IPS-NIHi7 (cell line): Measurements from ENCODE around the gene TBL1XR1.
A peak's percentile ranks its signal among the peaks of the same experiment; 100 is the strongest.
"Not testable (repeated sequence)": the region's sequence is repeated elsewhere in the genome, so short reads cannot be mapped to it uniquely, and the experiment has no call there.

Source experiments
- DNase-seq: peaks from one replicate; pipeline ENCODE4 v3.0.0; 2012; ENCODE audit warnings: mixed read lengths; ENCODE audit errors: extremely low spot score

Gene TBL1XR1

GRCh38 chr3:177026505-177027277, 170.6 kb downstream of the TBL1XR1 start:
- DNase-seq: no peak

- DNase-seq: no peak
These were observed 181.4 kb downstream of the TBL1XR1 start for GRCh38 chr3:177015881-177016280.

DNA sequence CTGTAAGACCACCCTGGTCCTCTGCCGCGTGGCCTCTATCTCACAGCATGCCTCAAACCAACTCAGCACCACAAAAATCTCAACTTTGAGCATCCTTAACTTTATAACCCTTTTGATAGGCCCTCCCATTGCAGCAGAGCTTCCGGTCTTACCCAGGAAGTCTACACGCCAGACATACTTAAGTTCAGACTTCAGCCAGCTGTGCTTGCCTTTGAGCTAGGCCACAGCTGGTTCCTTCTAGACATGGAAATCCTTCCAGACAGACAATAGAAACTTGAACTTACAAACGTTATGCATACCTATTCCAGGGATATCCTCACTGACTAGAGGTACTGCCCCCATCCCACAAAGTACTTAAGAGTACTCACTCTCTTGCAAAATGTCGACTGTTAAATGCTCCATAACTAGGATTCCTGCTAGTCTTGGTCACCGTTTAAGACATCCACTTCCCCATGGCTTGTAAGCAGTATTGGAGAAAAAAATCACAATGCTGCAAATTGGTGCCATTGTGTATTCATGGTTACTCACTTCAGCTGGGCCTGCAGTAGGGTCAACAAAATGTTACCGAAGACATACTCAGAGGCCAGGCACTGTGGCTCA, 183.5 kb downstream of the TBL1XR1 start:
- DNase-seq: no peak

- DNase-seq: no peak
These were observed 191.4 kb downstream of the TBL1XR1 start for GRCh38 chr3:177005718-177006405.

DNA sequence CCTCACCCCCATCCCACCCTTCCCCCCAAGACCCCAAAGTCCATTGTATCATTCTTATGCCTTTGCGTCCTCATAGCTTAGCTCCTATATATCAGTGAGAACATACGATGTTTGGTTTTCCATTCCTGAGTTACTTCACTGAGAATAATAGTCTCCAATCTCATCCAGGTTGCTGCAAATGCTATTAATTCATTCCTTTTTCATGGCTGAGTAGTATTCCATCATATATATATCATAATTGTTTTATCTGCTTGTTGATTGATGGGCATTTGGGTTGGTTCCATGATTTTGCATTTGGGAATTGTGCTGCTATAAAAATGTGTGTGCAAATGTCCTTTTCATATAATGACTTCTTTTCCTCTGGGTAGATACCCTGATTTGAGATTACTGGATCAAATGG, 197.1 kb downstream of the TBL1XR1 start:
- not testable (repeated sequence) for DNase-seq

DNA sequence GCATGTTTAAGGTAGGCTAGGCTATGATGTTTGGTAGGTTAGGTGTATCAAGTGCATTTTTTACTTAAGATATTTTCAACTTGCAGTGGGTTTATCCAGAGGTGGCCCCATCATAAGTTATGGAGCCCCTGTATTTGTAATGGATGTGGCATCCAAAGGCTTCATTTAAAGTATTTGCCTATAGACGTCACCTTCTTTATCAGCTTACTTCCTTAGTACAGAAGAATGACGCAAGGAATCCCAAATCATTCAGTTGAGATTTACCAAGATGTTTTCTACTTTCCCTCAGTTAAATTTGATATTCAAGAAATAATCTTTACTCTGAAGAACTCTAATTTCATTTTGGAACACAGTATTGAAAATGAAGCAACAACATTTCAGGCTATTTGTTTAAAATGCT, 201.3 kb downstream of the TBL1XR1 start:
- no peak for DNase-seq

- DNase-seq: no peak
These were observed 202.1 kb downstream of the TBL1XR1 start for GRCh38 chr3:176994891-176995781.

DNA sequence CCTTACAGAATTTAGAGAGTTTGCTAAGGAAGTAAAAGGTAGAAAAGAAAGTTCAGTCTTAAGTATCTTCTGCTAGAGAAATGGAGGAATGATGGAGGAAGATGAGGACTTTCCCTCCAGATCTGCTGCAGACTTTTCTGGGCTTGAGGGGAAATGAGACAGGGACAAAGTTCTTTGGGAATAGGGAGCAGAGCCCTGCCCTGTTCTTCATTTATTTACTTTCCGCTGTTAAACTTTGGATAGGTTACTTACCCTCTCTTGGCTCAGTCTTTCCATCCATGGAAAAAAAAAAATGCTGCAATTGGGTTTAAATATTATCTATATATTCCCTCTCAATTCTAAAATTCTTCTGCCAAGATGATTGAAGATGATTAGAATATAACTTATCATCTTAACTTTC, 202.9 kb downstream of the TBL1XR1 start:
- no peak for DNase-seq

- DNase-seq: no peak
These were observed 204.3 kb downstream of the TBL1XR1 start for GRCh38 chr3:176992978-176993377.

GRCh38 chr3:176992565-176992964, 204.7 kb downstream of the TBL1XR1 start:
- no peak for DNase-seq

GRCh38 chr3:176988795-176989194, 208.5 kb downstream of the TBL1XR1 start:
- DNase-seq: peak; percentile 16

- no peak for DNase-seq
These were observed 209.2 kb downstream of the TBL1XR1 start for GRCh38 chr3:176987901-176988650.

GRCh38 chr3:176978441-176978840, 218.8 kb downstream of the TBL1XR1 start:
- no peak for DNase-seq

- DNase-seq: no peak
These were observed 220.0 kb downstream of the TBL1XR1 start for GRCh38 chr3:176977331-176977730.

DNA sequence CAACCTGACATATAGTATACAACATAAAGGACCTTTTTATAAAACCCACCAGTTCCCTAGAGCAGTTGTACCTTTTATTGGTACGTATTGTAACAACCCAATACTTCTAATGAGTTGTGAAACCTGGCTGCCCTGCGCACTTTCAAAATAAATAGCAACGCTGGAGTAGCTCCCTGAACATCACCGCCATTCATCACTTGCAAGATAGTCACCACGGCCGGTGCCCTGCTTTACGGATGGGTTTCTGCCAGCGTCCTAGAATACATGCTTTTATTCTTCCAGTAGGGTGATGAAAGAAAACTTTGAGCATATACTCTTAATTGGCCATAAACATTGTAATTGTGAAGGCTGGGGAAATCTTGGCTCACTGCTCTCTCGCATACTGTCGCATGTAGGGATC, 220.7 kb downstream of the TBL1XR1 start:
- DNase-seq: no peak

DNA sequence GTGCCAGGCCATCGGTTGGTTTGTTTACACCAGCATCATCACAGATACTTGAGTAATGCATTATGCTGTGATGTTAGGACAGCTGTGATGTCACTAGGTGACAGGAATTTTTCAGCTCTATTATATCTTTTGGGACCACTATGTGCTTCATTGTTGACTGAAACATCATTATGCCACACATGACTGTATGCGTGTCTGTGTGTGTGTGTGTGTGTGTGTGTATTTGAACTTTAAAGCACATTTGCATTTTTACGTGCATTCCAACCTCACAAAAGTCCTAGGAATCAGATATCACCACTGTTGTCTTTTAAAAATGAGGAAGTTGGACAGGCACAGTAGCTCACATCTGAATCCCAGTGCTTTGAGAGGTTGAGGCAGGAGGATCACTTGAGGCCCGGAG, 223.0 kb downstream of the TBL1XR1 start:
- no peak for DNase-seq

GRCh38 chr3:176971613-176972174, 225.6 kb downstream of the TBL1XR1 start:
- DNase-seq: no peak

DNA sequence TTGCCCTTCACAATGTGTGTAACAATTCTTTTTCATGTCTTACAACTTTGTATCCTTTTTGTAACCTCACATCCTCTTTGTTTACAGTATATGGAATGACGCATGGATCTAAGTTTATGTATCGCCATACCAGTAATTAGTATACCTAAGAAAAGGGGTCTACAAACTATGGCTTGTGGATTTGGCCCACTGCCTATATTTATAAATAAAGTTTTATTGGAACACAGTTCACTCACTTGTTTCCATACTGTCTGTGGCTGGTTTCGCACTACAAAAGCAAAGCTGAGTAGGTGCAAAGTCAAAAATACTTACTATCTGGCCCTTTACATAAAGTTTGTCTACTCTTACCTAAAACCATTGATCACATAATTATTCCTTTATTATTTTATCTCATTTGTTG, 226.5 kb downstream of the TBL1XR1 start:
- DNase-seq: no peak

DNA sequence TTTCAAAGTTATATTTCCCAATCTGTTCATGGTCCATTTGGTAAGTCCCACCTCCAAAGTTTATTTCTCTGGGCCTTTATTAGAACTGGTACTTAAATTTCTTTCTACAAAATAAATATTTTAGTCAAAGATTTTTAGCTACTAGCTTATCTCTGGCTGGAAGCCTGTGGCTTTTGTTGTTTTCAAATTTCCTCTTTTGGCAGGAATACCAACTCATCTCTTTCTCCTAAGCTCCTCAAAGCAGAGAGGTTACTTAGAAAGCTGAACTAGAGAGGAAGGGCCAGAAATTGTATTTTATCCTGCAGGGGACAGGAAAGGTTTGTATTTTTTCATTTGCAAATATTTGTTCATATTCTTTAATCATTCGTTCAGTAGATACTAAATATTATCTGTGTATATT, 227.8 kb downstream of the TBL1XR1 start:
- no peak for DNase-seq
